Measurements from ENCODE around the gene TP53I13.

GRCh38 chr17:29611351-29612093, 43.0 kb downstream of the TP53I13 start:
- TF ChIP-seq, protein P1, sequence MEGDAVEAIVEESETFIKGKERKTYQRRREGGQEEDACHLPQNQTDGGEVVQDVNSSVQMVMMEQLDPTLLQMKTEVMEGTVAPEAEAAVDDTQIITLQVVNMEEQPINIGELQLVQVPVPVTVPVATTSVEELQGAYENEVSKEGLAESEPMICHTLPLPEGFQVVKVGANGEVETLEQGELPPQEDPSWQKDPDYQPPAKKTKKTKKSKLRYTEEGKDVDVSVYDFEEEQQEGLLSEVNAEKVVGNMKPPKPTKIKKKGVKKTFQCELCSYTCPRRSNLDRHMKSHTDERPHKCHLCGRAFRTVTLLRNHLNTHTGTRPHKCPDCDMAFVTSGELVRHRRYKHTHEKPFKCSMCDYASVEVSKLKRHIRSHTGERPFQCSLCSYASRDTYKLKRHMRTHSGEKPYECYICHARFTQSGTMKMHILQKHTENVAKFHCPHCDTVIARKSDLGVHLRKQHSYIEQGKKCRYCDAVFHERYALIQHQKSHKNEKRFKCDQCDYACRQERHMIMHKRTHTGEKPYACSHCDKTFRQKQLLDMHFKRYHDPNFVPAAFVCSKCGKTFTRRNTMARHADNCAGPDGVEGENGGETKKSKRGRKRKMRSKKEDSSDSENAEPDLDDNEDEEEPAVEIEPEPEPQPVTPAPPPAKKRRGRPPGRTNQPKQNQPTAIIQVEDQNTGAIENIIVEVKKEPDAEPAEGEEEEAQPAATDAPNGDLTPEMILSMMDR (conservative IDR thresholded peaks at IDR 0.05), result no peak
- no peak for TF ChIP-seq ZFX (IDR thresholded peaks at IDR 0.05)

All from C4-2B (cell line).